Measurements from ENCODE around the gene BLOC1S2. TPM values are rescaled to one million over a fixed set of nuclear protein-coding genes. Genes with fewer than 3 reads are reported as not detected.

Gene BLOC1S2
- polyA plus RNA-seq, 1 of the 3 experiments (the other 2 are of a cell fraction) = 30.4 TPM

- WGBS (ENCODE audit: low lambda C conversion rate) = 83% methylated on average over 5 of the region's 5 CpGs
- TF ChIP-seq GATA2 (CRISPR knock-in tag; IDR thresholded peaks at IDR 0.05) = no peak
- TF ChIP-seq RXRA (IDR thresholded peaks at IDR 0.05; ENCODE audit: borderline replicate concordance, low read depth) = no peak
- TF ChIP-seq JUND (IDR thresholded peaks at IDR 0.05) = no peak
- no peak for TF ChIP-seq ZBTB33 (IDR thresholded peaks at IDR 0.05; ENCODE audit: borderline replicate concordance, low read depth)
- TF ChIP-seq CTCF (IDR thresholded peaks at IDR 0.05) = no peak
- TF ChIP-seq TCF12 (IDR thresholded peaks at IDR 0.05) = no peak
- TF ChIP-seq USF2 (IDR thresholded peaks at IDR 0.05; ENCODE audit: borderline replicate concordance, low read depth, low read length) = no peak
- TF ChIP-seq MEF2A (IDR thresholded peaks at IDR 0.05; ENCODE audit: borderline replicate concordance, low read depth) = no peak
- TF ChIP-seq RAD21 (IDR thresholded peaks at IDR 0.05; ENCODE audit: low read length) = no peak
- TF ChIP-seq GABPA (IDR thresholded peaks at IDR 0.05; ENCODE audit: low read depth) = no peak
- TF ChIP-seq TAF1 (IDR thresholded peaks at IDR 0.05; ENCODE audit: borderline replicate concordance, low read depth, low read length) = no peak
- TF ChIP-seq SIN3A (IDR thresholded peaks at IDR 0.05; ENCODE audit: borderline replicate concordance, low read depth, low read length) = no peak
- TF ChIP-seq FOSL2 (IDR thresholded peaks at IDR 0.05; ENCODE audit: borderline replicate concordance, low read depth) = no peak
- no peak for TF ChIP-seq RCOR1 (IDR thresholded peaks at IDR 0.05; ENCODE audit: low read length)
- no peak for TF ChIP-seq IRF3 (IDR thresholded peaks at IDR 0.05; ENCODE audit: low read depth, low read length)
- no peak for TF ChIP-seq MAX (IDR thresholded peaks at IDR 0.05; ENCODE audit: low read depth)
- no peak for TF ChIP-seq REST (IDR thresholded peaks at IDR 0.05; ENCODE audit: low read depth, low read length)
- TF ChIP-seq CHD2 (IDR thresholded peaks at IDR 0.05; ENCODE audit: low read length, partially characterized antibody) = no peak
- H3K4me2 ChIP-seq = no peak overlapping the region
These were observed 62.6 kb downstream of the BLOC1S2 start for GRCh38 chr10:100223879-100224278.

More at GRCh38 chr10:100223879-100224278, 62.6 kb downstream of the BLOC1S2 start:
- H2AFZ ChIP-seq (ENCODE audit: low read depth) = no peak overlapping the region
- no peak overlapping the region for H3K4me3 ChIP-seq (ENCODE audit: low read depth in 2 of 2, low read length in 1 of 2)
- no peak overlapping the region for H3K27ac ChIP-seq (ENCODE audit: low read depth in 2 of 2, low read length in 1 of 2)
- peaks cover 3 to 5% of the 10 kb centered on the region in 2 experiments; a peak in 2 of 4 replicates for H3K4me1 ChIP-seq (ENCODE audit: control insufficient read depth in 1 of 2, insufficient read depth in 2 of 2, low read depth in 1 of 2, low read length in 1 of 2)
- DNase-seq = no peak
- no peaks in the 10 kb centered on the region for H3K9me2 ChIP-seq
- no peak overlapping the region for H3K9ac ChIP-seq
- no peaks in the 10 kb centered on the region for H4K20me1 ChIP-seq (ENCODE audit: insufficient read depth)
- no peaks in the 10 kb centered on the region for H3K9me3 ChIP-seq
- ChIA-PET CTCF (interaction anchor here (1.2 to 1.4 kb wide), 2 partner anchors 214 to 378 kb away, joined by 3 to 6 read pairs; partner anchors contain the start of gene DNMBP), POLR2A (no interaction called here)
- H3F3A ChIP-seq (replicated peaks; ENCODE audit: insufficient read depth) = peaks cover 10% of the 10 kb centered on the region
- peaks cover 32% of the 10 kb centered on the region for H3K79me2 ChIP-seq (ENCODE audit: insufficient read depth)
- peaks cover 55 to 63% of the 10 kb centered on the region in 2 experiments for H3K36me3 ChIP-seq (replicated peaks in 1 of 2; ENCODE audit: control insufficient read depth in 1 of 2, insufficient read depth in 2 of 2, low read length in 1 of 2)
- H3K27me3 ChIP-seq (ENCODE audit: insufficient read depth) = no peaks in the 10 kb centered on the region
